GM21529 (cell line): Measurements from ENCODE around the gene ANKRD36C.
"Not testable (repeated sequence)": the region's sequence is repeated elsewhere in the genome, so short reads cannot be mapped to it uniquely, and the experiment has no call there.

Experiments used
- ATAC-seq: cut with Tn5 transposase; IDR thresholded peaks from one replicate; pipeline ENCODE4 v1.9.1; 2021; ENCODE audit not compliant: unreplicated experiment

ANKRD36C gene

GRCh38 chr2:95799892-95800291, 191.7 kb downstream of the ANKRD36C start:
- no peak for ATAC-seq

DNA sequence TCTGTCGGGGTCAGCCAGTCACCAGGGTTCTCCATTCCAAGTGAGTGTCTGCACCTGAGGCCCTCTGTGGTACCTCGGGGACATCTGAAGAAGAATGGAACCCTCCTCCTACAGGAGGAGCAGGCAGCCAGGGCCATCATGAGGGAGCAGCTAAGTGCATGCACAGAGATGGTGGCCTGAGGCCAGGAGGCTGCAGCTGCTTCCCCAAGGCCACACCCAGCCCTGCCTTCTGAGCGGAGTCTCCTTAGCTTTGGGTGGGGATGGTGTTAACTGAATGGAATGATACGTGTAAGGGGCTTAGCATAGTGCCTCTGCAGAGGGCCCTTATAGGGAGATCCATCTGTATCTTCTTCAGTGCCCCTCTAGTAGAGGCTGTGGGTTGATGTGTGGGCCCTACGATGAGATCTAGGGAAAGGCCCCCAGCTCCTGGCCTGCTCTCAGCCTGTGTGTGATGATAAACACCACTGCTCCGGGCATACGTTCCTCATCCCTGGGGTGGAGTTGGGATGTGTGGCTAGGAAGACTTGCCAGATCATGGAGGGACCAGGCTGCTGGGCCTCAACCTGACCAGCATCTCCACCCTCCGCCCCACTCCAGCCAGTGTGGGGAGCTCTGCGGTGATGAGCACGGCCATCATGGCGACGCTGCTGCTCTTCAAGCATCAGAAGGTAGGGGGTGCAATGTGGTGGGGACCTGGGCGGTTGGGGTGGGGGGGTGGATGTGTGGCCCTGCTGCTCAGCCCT, 192.3 kb downstream of the ANKRD36C start:
- not testable (repeated sequence) for ATAC-seq

DNA sequence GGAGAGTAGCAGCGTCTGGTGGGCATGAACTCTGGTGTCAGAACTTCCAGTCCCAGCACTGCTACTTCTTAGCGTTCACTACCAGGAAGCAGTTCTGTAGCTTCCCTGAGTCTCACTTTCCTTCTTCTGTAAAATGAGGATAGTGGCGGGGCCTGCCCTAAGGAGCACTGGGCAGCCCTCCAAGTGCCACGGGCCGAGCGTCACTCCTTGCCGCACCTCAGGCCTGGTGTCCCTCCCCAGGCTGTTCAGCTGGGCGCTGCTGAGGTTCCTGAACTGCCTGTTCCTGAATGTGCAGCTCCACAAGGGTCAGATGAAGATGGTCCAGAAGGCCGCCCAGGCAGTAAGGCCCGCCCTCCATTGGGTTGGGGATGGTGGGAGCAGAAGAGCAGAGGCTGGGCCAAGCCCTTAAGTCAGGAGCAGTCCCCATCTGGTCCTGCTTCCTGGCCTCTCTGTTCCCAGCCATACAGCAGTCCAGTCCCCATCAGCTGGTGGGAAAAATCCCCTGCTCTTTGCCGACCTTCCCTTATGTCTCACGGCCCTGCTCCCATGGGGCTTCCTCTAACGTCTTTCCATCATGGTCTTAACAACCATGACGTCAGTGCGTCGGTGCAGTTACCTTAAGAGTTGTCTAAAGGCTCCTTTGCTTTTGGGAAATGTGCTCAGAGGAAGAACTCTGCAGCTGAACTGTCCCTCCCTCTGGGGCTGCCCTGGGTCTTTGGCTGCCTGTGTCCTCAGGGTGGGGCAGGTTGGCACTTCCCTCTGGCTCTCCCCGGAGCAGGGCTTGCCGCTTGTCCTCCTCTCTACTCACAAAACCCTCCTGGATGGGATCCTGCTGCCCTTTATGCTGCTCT, 195.2 kb downstream of the ANKRD36C start:
- not testable (repeated sequence) for ATAC-seq

- not testable (repeated sequence) for ATAC-seq
Observed at GRCh38 chr2:95793970-95794369, 197.7 kb downstream of the ANKRD36C start.

- ATAC-seq: not testable (repeated sequence)
Observed at GRCh38 chr2:95790180-95790579, 201.4 kb downstream of the ANKRD36C start.

GRCh38 chr2:95789385-95789784, 202.2 kb downstream of the ANKRD36C start:
- ATAC-seq: not testable (repeated sequence)

DNA sequence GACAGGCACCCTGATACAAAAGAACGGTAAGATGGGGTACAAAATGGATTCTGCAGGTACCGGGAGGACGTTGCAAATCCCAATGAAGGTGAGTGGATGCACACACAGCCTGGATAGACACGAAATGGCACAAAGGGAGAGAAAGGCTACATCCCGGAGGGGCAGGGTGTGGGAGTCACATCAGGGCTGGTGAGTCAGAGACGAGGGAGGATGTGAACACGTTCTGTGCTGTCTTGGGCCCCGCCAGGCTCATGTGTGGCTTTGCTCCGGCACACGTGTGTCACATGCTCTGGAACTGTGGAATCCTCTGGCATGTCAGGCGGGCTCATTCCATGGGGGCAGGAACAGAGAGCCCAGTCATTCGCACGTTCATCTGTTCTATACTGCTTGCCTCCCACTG, 203.0 kb downstream of the ANKRD36C start:
- ATAC-seq: not testable (repeated sequence)
